Stimulated activated CD4-positive, alpha-beta T cell treated with anti-CD3 and anti-CD28 coated beads, Interleukin-1b, Interleukin-23, amount 100 ng/mL, for 4 hours (primary cell): Measurements from ENCODE around the gene MCTP2.

Experiments used
- DNase-seq, 2 donors: peaks; one replicate each; pipeline ENCODE4 v3.0.0-alpha.2; 2020; ENCODE audit warnings: low read depth in 2 of 2

Gene MCTP2

DNA sequence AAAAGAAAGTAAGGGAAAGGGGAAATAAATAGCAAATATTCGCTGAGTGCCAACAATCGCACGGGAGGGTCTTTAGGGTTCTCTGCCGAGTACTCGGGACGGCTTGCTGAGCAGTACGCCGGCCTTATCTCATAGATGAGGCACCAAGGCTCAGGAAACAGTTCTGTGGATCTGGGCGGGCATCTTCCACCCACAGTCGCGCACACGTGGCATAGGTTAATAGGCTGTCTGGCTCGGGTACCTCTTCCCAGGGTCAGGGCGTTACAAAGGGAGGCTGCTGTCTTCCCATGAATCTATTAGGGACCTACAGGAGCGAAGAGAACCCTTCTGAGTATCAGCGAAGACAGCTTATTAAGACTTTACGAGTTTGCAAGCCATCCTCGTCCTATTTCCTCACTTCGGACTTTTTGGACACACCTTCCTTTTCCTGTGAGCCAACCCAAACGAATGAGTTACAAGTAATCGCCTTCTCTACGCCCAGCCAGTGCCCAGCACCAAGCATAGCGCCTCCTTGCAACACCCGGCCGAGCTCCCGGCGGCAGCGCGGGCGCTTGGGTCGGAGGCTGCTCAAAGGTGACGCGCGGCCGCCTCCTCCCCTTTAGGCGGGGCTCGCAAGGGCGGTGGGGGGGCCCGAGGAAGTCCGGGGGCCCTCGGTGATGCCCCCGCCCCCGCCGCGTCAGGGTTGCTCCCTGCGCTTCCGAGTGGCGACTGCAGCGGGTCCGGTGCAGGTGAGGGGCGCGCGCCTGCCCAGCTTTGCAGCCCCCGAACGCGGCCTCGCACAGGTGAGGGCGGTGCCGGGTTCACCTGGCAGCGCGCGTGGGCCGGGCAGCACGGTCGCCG, at the start of gene MCTP2:
Gene MCTP2, plus strand, starts transcription at position 679 of the 840 bp plus-strand sequence. CDS start 66,705 bp downstream, outside the sequence.
- peak; percentile 58 to 71 for DNase-seq

DNA sequence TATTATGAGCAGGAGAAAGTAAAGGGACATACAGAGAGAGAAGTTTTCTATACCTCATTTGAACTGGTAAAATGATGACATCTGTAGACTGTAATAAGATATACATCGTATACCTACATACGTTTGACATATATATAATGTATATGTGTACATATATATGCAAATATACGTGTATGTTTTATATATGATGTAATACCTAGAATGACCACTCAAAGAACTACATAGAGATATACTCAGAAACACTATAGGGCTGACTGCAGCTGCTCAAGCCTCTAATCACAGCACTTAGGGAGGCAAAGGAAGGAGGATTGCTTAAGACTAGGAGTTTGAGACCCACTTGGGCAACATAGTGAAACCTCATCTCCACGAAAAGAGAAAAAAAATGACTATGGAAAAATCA, 48.5 kb upstream of the MCTP2 start:
- no peak for DNase-seq

- no peak for DNase-seq
Measured at GRCh38 chr15:94185547-94186236, 45.7 kb upstream of the MCTP2 start.

- DNase-seq, result no peak
Measured at GRCh38 chr15:94186770-94187331, 44.5 kb upstream of the MCTP2 start.

DNA sequence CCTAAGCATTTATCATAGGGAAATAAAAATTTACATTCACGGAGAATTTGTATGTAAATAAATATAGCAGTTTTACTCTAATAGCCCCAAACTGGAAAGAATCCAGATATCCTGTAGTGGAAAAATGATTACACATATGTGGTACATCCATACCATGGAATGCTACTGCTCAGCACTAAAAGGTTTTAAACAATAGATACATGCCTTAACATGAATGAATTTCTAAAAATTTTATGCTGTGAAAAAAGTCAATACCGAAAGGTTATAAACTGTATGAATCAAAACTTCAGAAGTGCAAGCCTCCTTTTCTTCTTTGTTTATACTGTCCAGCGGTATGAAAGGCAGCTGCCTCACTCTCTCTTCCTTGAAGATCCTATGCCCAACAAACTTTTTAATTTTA, 37.5 kb upstream of the MCTP2 start:
- no peak for DNase-seq

DNA sequence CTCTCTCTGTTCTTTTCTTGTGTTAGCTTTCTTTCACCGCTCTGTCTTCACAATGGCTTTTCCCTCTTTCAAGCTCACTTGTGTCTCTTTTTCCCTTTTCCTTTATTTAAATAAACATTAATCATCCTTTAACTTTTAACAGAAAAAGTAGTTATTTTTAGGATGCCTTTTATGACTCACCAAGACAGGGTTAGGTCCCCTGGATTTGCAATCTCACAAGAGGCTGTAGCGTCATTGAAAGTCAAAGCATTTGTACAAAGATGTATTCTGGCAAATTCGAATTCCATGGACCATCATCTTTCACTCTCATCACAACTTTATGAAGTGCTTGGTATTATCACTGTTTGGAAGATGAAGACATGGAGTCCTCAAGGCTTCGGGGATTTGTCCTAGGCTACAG, 34.8 kb upstream of the MCTP2 start:
- no peak for DNase-seq

- no peak for DNase-seq
Measured at GRCh38 chr15:94198633-94199032, 32.7 kb upstream of the MCTP2 start.

GRCh38 chr15:94199725-94200124, 31.6 kb upstream of the MCTP2 start:
- no peak for DNase-seq

GRCh38 chr15:94203306-94203705, 28.1 kb upstream of the MCTP2 start:
- DNase-seq, result no peak

GRCh38 chr15:94205366-94205765, 26.0 kb upstream of the MCTP2 start:
- DNase-seq, result no peak

DNA sequence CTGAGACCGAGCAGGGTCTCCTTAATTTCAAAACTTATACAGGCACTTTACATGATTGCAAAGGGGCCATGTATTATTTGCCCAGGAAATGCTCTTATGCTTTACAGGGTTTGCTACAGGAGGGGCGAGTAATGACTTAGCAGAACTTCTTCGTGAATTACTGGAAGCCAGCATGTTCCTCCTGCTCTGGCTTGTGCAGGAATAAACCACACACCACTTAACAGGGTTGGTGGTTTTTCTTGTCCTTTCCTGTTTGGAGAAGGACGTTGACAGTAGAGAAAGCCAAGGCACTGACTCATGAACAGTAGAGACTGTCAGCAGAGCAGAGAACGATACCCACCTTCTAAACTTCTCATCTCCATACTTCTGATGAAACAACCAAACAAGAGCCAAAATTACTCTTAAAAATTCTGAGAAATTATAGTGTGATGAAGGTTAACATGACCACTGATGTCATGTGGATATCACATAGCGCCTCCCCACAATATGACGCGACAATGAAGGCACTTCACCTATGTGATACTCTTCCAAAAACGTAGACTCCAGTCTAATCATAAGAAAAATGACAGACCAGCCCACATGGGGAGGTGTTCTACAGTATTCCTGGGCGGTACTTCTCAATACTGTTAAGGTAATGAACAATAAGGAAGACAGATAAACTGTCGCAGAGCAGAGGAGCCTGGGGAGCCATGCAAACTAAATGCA, 24.7 kb upstream of the MCTP2 start:
- no peak for DNase-seq

GRCh38 chr15:94212291-94212690, 19.1 kb upstream of the MCTP2 start:
- DNase-seq, result no peak

GRCh38 chr15:94225616-94226015, 5.7 kb upstream of the MCTP2 start:
- no peak for DNase-seq

GRCh38 chr15:94228611-94229010, 2.8 kb upstream of the MCTP2 start:
- DNase-seq, result no peak

DNA sequence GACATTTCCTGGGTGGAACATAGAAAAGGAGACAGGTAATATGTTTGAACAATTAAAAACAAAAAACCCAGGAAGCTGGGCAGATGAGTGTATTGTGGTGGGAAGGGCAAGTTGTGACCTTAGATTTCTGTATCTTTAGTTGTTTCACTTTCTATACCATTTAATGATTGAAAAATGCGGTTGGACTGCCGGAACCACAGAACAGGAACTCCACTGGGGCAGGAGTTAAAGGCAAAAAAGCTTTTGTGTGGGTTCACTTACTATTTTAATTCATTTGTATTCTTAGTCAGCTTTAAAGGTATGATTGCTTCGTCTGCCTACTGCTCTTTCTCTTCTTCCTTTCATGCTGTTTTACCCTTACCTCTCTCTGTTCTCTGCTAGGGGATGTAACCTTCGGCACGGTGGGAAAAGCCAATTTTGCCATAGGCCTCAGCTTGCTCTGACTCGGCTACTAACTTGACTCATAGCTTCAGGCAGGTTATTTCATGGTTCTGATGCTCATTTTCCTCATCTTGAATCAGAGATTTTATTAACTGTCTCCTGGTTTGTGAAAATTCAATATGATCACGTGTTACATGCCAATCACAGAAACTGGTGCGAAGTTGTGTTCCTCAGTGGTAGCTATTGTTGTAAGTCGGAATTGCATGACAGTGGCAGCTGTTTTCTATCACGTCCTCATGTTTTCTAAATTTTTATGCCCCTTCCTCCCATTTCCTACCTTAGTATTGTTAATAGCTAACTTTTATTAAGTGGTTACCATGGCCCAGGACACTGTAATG, 1.6 kb upstream of the MCTP2 start:
- DNase-seq, result peak in 1 of 2 donors; percentile 12

DNA sequence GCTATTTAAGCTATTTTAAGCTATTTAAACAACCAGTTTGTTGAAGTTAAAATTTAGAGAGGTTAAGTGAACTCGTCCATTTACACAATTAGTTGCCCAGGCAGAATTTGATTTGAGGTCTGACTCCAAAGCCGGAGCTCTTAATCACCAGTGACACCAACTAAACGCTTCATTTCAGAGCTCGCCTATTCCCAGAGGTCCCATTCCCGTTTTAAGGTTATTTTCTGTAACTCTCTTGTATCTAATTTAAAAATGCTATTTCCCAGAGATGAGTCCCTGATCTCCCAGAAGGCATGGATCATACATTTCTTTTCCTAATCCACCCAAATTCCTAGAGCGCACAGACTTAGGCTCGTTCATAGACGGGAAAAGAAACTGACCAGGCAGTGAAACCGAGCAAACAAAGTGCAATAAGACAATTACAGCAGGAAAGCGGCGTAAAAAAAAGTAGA, 904 bp upstream of the MCTP2 start:
- DNase-seq, result no peak

DNA sequence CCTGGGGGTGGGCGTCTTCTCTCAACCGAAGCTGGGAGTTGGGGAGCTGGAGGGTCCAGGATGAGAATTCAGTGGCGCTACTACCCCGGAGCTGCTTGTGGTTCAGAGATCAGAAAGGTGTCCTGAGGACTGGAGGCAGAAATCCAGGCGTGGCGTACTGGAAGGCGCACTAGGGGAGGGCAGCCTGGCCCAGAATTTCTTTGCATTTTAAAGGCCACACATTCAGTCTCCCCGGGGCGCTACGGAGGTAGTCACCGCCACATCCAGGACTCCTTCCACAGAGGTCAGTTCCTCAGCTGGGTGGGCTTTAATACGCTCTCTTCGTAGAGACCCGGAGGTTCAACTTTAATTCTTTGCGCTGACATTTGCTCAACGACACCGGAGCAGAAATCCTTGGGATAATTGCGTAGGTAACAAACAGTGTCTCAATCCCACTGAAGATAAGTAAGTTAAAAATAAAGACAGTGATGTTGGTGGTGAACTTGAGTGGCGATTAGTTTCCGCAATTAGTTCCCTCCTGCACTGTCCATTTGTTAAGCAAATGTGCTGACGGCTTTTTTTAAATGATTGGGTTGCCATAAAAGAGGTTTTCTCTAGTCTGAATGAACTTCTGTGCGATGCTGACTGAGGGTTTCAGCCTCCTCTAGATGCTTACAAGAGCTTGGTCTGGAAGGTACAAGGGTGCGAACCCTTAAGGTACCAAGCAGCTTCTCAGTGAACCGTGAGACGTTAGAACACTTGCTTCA, 535 bp downstream of the MCTP2 start:
- DNase-seq, result no peak

DNA sequence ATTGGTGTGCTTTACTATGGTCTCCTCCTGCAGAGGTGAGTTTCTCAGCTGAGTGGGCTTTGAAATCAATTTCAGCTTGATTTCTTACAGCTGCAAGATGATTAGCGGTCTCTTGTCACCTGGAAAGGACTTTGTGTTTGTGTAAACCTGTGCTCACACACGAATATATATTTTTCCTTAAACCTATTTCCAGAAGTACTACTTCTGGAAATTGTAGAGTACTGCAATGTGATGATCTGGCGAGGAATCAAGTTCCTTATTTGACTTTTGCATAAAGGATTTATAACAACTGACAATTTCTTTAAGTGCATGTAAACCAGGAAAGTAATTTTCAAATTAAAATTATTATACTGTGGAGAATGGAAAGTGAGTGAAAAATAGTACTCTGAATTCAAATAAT, 2.1 kb downstream of the MCTP2 start:
- DNase-seq, result no peak

DNA sequence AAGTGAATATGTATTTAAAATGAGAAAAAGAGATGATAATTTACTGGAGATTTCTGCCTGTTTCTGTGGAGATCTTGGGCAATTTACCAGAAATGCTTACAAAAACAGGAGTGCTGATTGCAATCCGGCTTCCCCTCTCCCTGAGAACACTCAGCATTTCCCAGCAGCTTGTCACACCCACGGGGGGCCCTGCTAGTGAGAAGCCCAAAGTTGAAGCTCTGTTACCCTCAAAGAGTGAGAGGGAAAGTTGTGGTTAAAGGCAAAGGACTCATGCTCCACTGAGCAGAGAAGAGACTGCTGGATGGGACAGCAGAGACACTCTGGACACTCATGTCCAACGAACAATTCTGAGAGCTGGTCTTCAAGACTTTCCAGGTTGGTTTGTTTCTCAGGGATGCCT, 2.9 kb downstream of the MCTP2 start:
- no peak for DNase-seq

DNA sequence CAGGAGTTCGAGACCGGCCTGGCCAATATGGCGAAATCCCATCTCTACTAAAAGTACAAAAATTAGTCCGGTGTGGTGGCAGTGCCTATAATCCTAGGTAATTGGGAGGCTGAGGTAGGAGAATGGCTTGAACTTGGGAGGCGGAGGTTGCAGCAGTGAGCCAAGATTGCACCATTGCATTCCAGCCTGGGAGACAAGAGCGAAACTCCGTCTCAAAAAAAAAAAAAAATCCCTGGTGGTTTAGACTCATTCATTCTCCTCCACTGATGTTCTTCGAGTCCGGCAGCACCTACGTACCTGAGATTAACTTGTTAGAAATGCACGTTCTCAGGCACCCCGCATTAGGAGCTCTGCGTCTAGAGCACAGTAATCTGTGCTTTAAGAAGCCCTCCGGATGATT, 3.7 kb downstream of the MCTP2 start:
- DNase-seq, result no peak

DNA sequence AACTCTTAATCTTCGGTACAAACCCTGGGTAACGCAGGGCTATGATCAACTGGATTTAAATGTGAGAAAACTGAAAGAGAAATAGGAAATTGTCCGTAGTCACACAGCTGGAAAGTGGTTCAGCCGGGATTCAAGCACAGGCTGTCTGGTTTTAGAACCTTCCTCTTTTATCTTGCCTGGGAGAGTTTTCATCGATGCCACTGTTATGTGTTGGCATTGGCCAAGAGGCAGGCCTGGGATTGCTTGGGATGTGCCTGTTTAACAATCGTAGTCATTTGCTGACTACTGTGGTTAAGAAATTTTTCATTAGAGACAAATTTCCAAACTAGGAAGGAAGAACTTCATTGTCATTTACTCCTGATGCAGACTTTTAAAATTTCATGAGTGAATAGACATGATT, 4.3 kb downstream of the MCTP2 start:
- DNase-seq, result no peak
